ENCODE results near the gene SLC26A1.

Gene SLC26A1

GRCh38 chr4:1033840-1034551 is 40.8 kb upstream of the SLC26A1 start:
- TF ChIP-seq ZNF274 (IDR thresholded peaks at IDR 0.05; ENCODE audit: low read depth, low read length), result no peak
- no peak overlapping the region for H3K4me3 ChIP-seq (ENCODE audit: low read length)

GRCh38 chr4:1032861-1033260 is 39.7 kb upstream of the SLC26A1 start:
- TF ChIP-seq ZNF274 (IDR thresholded peaks at IDR 0.05; ENCODE audit: low read depth, low read length), result no peak
- H3K4me3 ChIP-seq (ENCODE audit: low read length), result no peak overlapping the region

- no peak overlapping the region for H3K4me3 ChIP-seq (ENCODE audit: low read length)
- no peak for TF ChIP-seq ZNF274 (IDR thresholded peaks at IDR 0.05; ENCODE audit: low read depth, low read length)
Observed at GRCh38 chr4:1031956-1032795, 39.0 kb upstream of the SLC26A1 start.

GRCh38 chr4:1031346-1031745 is 38.1 kb upstream of the SLC26A1 start:
- no peak for TF ChIP-seq ZNF274 (IDR thresholded peaks at IDR 0.05; ENCODE audit: low read depth, low read length)
- H3K4me3 ChIP-seq (ENCODE audit: low read length), result no peak overlapping the region

- no peak for TF ChIP-seq ZNF274 (IDR thresholded peaks at IDR 0.05; ENCODE audit: low read depth, low read length)
- H3K4me3 ChIP-seq (ENCODE audit: low read length), result no peak overlapping the region
Observed at GRCh38 chr4:1030559-1030958, 37.4 kb upstream of the SLC26A1 start.

- TF ChIP-seq ZNF274 (IDR thresholded peaks at IDR 0.05; ENCODE audit: low read depth, low read length), result no peak
- no peak overlapping the region for H3K4me3 ChIP-seq (ENCODE audit: low read length)
Observed at GRCh38 chr4:1030031-1030430, 36.8 kb upstream of the SLC26A1 start.

- H3K4me3 ChIP-seq (ENCODE audit: low read length), result no peak overlapping the region
- no peak for TF ChIP-seq ZNF274 (IDR thresholded peaks at IDR 0.05; ENCODE audit: low read depth, low read length)
Observed at GRCh38 chr4:1029529-1029928, 36.3 kb upstream of the SLC26A1 start.

- TF ChIP-seq ZNF274 (IDR thresholded peaks at IDR 0.05; ENCODE audit: low read depth, low read length), result no peak
- no peak overlapping the region for H3K4me3 ChIP-seq (ENCODE audit: low read length)
Observed at GRCh38 chr4:1028574-1029220, 35.5 kb upstream of the SLC26A1 start.

- no peak overlapping the region for H3K4me3 ChIP-seq (ENCODE audit: low read length)
- TF ChIP-seq ZNF274 (IDR thresholded peaks at IDR 0.05; ENCODE audit: low read depth, low read length), result no peak
Observed at GRCh38 chr4:1027915-1028238, 34.7 kb upstream of the SLC26A1 start.

GRCh38 chr4:1027219-1027914 is 34.2 kb upstream of the SLC26A1 start:
- TF ChIP-seq ZNF274 (IDR thresholded peaks at IDR 0.05; ENCODE audit: low read depth, low read length), result no peak
- H3K4me3 ChIP-seq (ENCODE audit: low read length), result no peak overlapping the region

- H3K4me3 ChIP-seq (ENCODE audit: low read length), result no peak overlapping the region
- TF ChIP-seq ZNF274 (IDR thresholded peaks at IDR 0.05; ENCODE audit: low read depth, low read length), result no peak
Observed at GRCh38 chr4:1026115-1026514, 32.9 kb upstream of the SLC26A1 start.

- H3K4me3 ChIP-seq (ENCODE audit: low read length), result no peak overlapping the region
- TF ChIP-seq ZNF274 (IDR thresholded peaks at IDR 0.05; ENCODE audit: low read depth, low read length), result no peak
Observed at GRCh38 chr4:1024882-1025545, 31.8 kb upstream of the SLC26A1 start.

GRCh38 chr4:1023895-1024740 is 30.9 kb upstream of the SLC26A1 start:
- no peak overlapping the region for H3K4me3 ChIP-seq (ENCODE audit: low read length)
- no peak for TF ChIP-seq ZNF274 (IDR thresholded peaks at IDR 0.05; ENCODE audit: low read depth, low read length)

All from GM08714 (cell line).